Endothelial cell of umbilical vein (primary cell): ENCODE results near the gene GSTT4. TPM values are rescaled to one million over a fixed set of nuclear protein-coding genes. Genes with fewer than 3 reads are reported as not detected.

Experiments used
- BruUV-seq: library from RNA; stranded (reverse); fragments of 400-500 nt; replicated peaks from 2 replicates; lab custom pipeline; 2021; lab: Mats Ljungman, UMichigan
- CTCF ChIA-PET: fragments of 300-600, 350-600 bp; sonication (Branson Sonifier 250); formaldehyde crosslinking; loops from one replicate; lab custom pipeline; 2021; ENCODE audit warnings: antibody characterized with exemption, inconsistent platforms; lab: Charles Lee
- POLR2A ChIA-PET: fragments of 300-600, 350-600 bp; sonication (Branson Sonifier 250); formaldehyde crosslinking; loops from one replicate; lab custom pipeline; 2021; ENCODE audit warnings: antibody characterized with exemption, inconsistent platforms; lab: Charles Lee
- DNase-seq: peaks from one replicate; pipeline ENCODE4 v3.0.0-alpha.2; 2011; ENCODE audit warnings: low read depth, low spot score
- FAIRE-seq: peaks from 2 replicates; lab custom pipeline; 2011; peaks lifted over from hg19 to GRCh38; lab: Jason Lieb, UNC
- H2AFZ ChIP-seq: 2 replicates; pipeline ENCODE4 v1.6.0; 2012; ENCODE audit warnings: low read depth, low read length, control low read depth, inconsistent platforms
- H3K27ac ChIP-seq: 2 replicates; pipeline ENCODE4 v1.5.1; 2011; ENCODE audit warnings: low read depth, mild to moderate bottlenecking, control low read depth, low read length, moderate library complexity; ENCODE audit not compliant: insufficient read depth
- H3K27me3 ChIP-seq, 2 experiments: 2 replicates each; pipeline versions ENCODE4 v1.6.0 to v1.6.1; 2011; ENCODE audit warnings: low read length in 2 of 2, mixed read lengths in 1 of 2; ENCODE audit not compliant: control insufficient read depth in 2 of 2, insufficient read depth in 2 of 2
- H3K36me3 ChIP-seq, 2 experiments: 2 replicates in 1 of 2; 3 replicates in 1 of 2; pipeline ENCODE4 v1.5.1; 2011; ENCODE audit warnings: low read length in 2 of 2, mild to moderate bottlenecking in 1 of 2, moderate library complexity in 1 of 2; ENCODE audit not compliant: control insufficient read depth in 2 of 2, insufficient read depth in 2 of 2; ENCODE audit errors: extremely low read depth in 1 of 2
- H3K4me1 ChIP-seq: 3 replicates; pipeline ENCODE4 v1.5.1; 2011; ENCODE audit warnings: mild to moderate bottlenecking, low read length; ENCODE audit not compliant: control insufficient read depth, insufficient read depth; ENCODE audit errors: extremely low read depth
- H3K4me2 ChIP-seq: 2 replicates; pipeline ENCODE4 v1.6.1; 2011; ENCODE audit warnings: low read length, control low read depth, mixed read lengths; ENCODE audit not compliant: insufficient read depth
- H3K4me3 ChIP-seq, 3 experiments: fragments of 200-600 bp in 1 of 3; sonication (generic), shearing (Covaris generic) in 1 of 3; replicated peaks in 1 of 3; 2 replicates each; pipeline ENCODE4 v1.5.1; 2011 to 2016; ENCODE audit warnings: control low read depth in 3 of 3, low read length in 3 of 3, mild to moderate bottlenecking in 2 of 3, inconsistent platforms in 1 of 3, low read depth in 1 of 3, moderate library complexity in 1 of 3; ENCODE audit not compliant: insufficient read depth in 1 of 3
- H3K79me2 ChIP-seq: 2 replicates; pipeline ENCODE4 v1.6.0; 2012; ENCODE audit warnings: low read length, inconsistent platforms; ENCODE audit not compliant: control insufficient read depth, insufficient read depth
- H3K9ac ChIP-seq: replicated peaks from 2 replicates; pipeline ENCODE3; 2011; ENCODE audit warnings: low read length, control low read depth; ENCODE audit not compliant: insufficient read depth; ENCODE audit errors: extremely low read depth
- H3K9me1 ChIP-seq: replicated peaks from 3 replicates; pipeline ENCODE4 v1.6.0; 2011; ENCODE audit warnings: mild to moderate bottlenecking, low read length; ENCODE audit not compliant: control insufficient read depth, insufficient read depth; ENCODE audit errors: extremely low read depth
- H3K9me3 ChIP-seq: replicated peaks from 2 replicates; pipeline ENCODE4 v1.5.1; 2012; ENCODE audit warnings: low read length, inconsistent platforms; ENCODE audit not compliant: control insufficient read depth, insufficient read depth
- H4K20me1 ChIP-seq: replicated peaks from 2 replicates; pipeline ENCODE3; 2011; ENCODE audit warnings: mild to moderate bottlenecking, low read length; ENCODE audit not compliant: control insufficient read depth, insufficient read depth; ENCODE audit errors: extremely low read depth
- GATA2 ChIP-seq: IDR thresholded peaks from 2 replicates; pipeline ENCODE4 v1.7.0; 2011; ENCODE audit warnings: low read depth, mild to moderate bottlenecking, moderate library complexity, mixed read lengths, low read length; ENCODE audit not compliant: insufficient read length, insufficient read depth
- JUN ChIP-seq: IDR thresholded peaks from 2 replicates; pipeline ENCODE4 v1.6.1; 2011; ENCODE audit warnings: borderline replicate concordance, low read depth; ENCODE audit not compliant: insufficient read length, insufficient read depth
- MYC ChIP-seq: IDR thresholded peaks from one replicate; pipeline ENCODE4 v1.6.1; 2011; ENCODE audit warnings: mild to moderate bottlenecking, low read depth, low read length
- POLR2AphosphoS5 ChIP-seq: IDR thresholded peaks from 2 replicates; pipeline ENCODE4 v1.6.1; 2012; ENCODE audit warnings: low read depth, mild to moderate bottlenecking, control low read depth, low read length, moderate library complexity; ENCODE audit not compliant: insufficient read depth
- dilution Hi-C: fragments of 300-500 bp; cut with MboI; formaldehyde crosslinking; loops from one replicate; pipeline ENCODE4 v1.15.0; 2019; ENCODE audit warnings: low sequenced_read_pairs; ENCODE audit not compliant: extremely low pct_ligation_motif_present
- intact Hi-C: fragments of 100-400 bp; cut with micrococcal nuclease; formaldehyde crosslinking; loops from one replicate; pipeline ENCODE4 v1.10.0; 2022
- polyA plus RNA-seq, 4 experiments: library from polyadenylated mRNA; depleted of rRNA in 3 of 4; stranded (reverse) in 3 of 4; unstranded in 1 of 4; fragments of >200 nt; gene quantifications; 2 replicates each; pipeline versions ENCODE4 v1.2.1 to v1.2.3, GENCODE V29; 2011 to 2012; ENCODE audit warnings: missing spikeins in 1 of 4
- total RNA-seq: library from RNA; stranded (reverse); gene quantifications from 2 replicates; pipeline ENCODE4 v1.2.3, GENCODE V29; 2021
- TF ChIP-seq, protein P1 (sequence below), 2 donors: IDR thresholded peaks; 1 replicate in 1 of 2; 2 replicates in 1 of 2; pipeline ENCODE4 v1.5.1; 2011; ENCODE audit warnings: low read length in 2 of 2, mild to moderate bottlenecking in 2 of 2, moderate library complexity in 2 of 2, control low read depth in 1 of 2, inconsistent platforms in 1 of 2, low read depth in 1 of 2; ENCODE audit not compliant: insufficient read depth in 1 of 2; ENCODE audit errors: extremely low read depth in 1 of 2

GSTT4 gene
- total and polyA plus RNA-seq, 2 donors (not counting 3 experiments of a cell fraction or from before 2014, with no cell fraction given), result not detected

DNA sequence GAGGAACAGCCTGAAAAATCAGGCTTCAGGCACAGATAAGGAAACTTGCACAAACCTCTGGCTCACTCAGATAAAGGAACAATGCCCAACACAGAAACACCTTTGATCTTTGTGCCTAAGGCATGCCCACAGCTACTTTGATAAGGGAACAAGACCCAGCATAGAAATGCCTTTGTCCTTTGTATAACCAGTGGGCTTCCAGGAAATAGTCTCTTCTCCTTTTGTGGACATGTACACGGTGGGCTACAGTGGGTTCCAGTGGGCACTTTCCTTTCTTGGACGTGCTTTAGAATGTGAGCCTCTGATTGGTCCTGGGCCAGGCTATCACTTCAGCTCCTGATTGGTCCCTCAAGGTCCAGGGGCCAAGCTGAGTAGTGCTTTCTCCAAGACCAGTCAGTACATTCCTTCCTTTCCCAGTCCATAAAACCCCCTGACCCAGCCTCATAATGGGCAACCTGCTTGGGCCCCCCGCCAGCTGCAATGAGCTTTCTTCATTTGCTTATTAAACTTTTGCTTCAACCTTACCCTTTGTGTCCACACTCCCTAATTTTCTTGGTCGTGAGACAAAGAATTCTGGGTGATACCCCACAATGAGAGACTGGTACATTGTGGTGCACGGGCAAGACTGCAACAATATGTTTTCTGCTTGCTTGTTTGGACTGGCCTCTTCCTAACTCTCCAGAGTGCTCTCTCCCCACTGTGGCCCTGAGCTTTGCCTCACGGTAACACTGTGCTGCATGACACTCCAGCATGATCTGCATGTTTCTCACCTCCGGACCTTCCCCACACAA lies 4.2 kb upstream of the GSTT4 start:
- no peak for DNase-seq
- H3K27me3 ChIP-seq, result no peaks in the 10 kb centered on the region
- no peak overlapping the region for H3K27ac ChIP-seq
- H3K9ac ChIP-seq, result no peak overlapping the region
- no peaks in the 10 kb centered on the region for H3K36me3 ChIP-seq
- ChIA-PET POLR2A (no interaction called here), CTCF (no interaction called here)
- dilution Hi-C loops (no loop called here), intact Hi-C loops (loop anchor here (5.0 kb wide), 1 partner anchor 148 kb away; no protein-coding TSS in a partner anchor)
- no peak overlapping the region for H3K4me2 ChIP-seq
- H3K9me3 ChIP-seq, result no peaks in the 10 kb centered on the region
- BruUV-seq, result no TSS peak
- TF ChIP-seq POLR2AphosphoS5 (no peak), GATA2 (no peak), JUN (no peak), MYC (no peak)
- TF ChIP-seq, protein P1, sequence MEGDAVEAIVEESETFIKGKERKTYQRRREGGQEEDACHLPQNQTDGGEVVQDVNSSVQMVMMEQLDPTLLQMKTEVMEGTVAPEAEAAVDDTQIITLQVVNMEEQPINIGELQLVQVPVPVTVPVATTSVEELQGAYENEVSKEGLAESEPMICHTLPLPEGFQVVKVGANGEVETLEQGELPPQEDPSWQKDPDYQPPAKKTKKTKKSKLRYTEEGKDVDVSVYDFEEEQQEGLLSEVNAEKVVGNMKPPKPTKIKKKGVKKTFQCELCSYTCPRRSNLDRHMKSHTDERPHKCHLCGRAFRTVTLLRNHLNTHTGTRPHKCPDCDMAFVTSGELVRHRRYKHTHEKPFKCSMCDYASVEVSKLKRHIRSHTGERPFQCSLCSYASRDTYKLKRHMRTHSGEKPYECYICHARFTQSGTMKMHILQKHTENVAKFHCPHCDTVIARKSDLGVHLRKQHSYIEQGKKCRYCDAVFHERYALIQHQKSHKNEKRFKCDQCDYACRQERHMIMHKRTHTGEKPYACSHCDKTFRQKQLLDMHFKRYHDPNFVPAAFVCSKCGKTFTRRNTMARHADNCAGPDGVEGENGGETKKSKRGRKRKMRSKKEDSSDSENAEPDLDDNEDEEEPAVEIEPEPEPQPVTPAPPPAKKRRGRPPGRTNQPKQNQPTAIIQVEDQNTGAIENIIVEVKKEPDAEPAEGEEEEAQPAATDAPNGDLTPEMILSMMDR (IDR thresholded peaks at IDR 0.05; ENCODE audit: extremely low read depth in 1 of 2, insufficient read depth in 1 of 2, low read depth in 1 of 2, low read length in 2 of 2), result no peak
- H4K20me1 ChIP-seq, result no peaks in the 10 kb centered on the region
- H3K9me1 ChIP-seq, result no peaks in the 10 kb centered on the region
- peaks cover 5% of the 10 kb centered on the region for H3K4me1 ChIP-seq
- H2AFZ ChIP-seq, result no peak overlapping the region
- H3K79me2 ChIP-seq, result peaks cover 21% of the 10 kb centered on the region
- H3K4me3 ChIP-seq, result no peak overlapping the region
- FAIRE-seq, result no peak
